Stomach (tissue), 4 donors: ENCODE results near the gene JAGN1.
"Not testable (repeated sequence)": the region's sequence is repeated elsewhere in the genome, so short reads cannot be mapped to it uniquely, and the experiment has no call there.

Experiments used
- EP300 ChIP-seq: sonication (generic); formaldehyde crosslinking; IDR thresholded peaks from one replicate; pipeline ENCODE4 v1.6.1; 2017; ENCODE audit warnings: antibody characterized with exemption
- TF ChIP-seq, protein P1 (sequence below), 7 experiments: fragments of 450-650 bp in 4 of 7; fragments of 200-600 bp in 3 of 7; sonication (generic) in 3 of 7; IDR thresholded peaks; one replicate each; pipeline ENCODE4 v1.5.1; 2016 to 2019; ENCODE audit warnings: antibody characterized with exemption in 7 of 7, control low read depth in 2 of 7, mild to moderate bottlenecking in 1 of 7

DNA sequence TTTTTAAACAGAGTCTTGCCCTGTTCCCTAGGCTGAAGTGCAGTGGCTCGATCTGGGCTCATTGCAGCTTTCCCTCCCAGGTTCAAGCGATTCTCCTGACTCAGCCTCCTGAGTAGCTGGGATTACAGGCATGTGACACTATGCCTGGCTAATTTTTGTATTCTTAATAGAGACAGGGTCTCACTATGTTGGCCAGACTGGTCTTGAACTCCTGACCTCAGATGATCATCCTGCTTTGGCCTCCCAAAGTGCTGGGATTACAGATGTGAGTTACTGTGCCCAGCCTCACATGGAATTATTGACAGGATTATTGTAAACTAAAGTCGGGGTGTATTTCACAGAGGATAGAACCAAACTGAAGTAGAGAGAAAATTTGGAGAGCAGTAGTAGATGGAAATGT lies 5.3 kb downstream of the JAGN1 start:
- TF ChIP-seq, protein P1, sequence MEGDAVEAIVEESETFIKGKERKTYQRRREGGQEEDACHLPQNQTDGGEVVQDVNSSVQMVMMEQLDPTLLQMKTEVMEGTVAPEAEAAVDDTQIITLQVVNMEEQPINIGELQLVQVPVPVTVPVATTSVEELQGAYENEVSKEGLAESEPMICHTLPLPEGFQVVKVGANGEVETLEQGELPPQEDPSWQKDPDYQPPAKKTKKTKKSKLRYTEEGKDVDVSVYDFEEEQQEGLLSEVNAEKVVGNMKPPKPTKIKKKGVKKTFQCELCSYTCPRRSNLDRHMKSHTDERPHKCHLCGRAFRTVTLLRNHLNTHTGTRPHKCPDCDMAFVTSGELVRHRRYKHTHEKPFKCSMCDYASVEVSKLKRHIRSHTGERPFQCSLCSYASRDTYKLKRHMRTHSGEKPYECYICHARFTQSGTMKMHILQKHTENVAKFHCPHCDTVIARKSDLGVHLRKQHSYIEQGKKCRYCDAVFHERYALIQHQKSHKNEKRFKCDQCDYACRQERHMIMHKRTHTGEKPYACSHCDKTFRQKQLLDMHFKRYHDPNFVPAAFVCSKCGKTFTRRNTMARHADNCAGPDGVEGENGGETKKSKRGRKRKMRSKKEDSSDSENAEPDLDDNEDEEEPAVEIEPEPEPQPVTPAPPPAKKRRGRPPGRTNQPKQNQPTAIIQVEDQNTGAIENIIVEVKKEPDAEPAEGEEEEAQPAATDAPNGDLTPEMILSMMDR (IDR thresholded peaks at IDR 0.05): not testable (repeated sequence)
- not testable (repeated sequence) for TF ChIP-seq EP300
